Stimulated activated CD4-positive, alpha-beta T cell treated with anti-CD3 and anti-CD28 coated beads, TNF-alpha, amount 100 ng/mL, for 24 hours (primary cell): ENCODE data around the gene ZNF420.
A peak's percentile ranks its signal among the peaks of the same experiment; 100 is the strongest.

Experiments used
- DNase-seq, 3 experiments: peaks; one replicate each; pipeline ENCODE4 v3.0.0-alpha.2; 2020; ENCODE audit warnings: low read depth in 3 of 3

The ZNF420 gene

GRCh38 chr19:37148214-37148613, 70.0 kb downstream of the ZNF420 start:
- DNase-seq: no peak

GRCh38 chr19:37160153-37160552, 81.9 kb downstream of the ZNF420 start:
- no peak for DNase-seq

GRCh38 chr19:37165635-37166034, 87.4 kb downstream of the ZNF420 start:
- no peak for DNase-seq

GRCh38 chr19:37172368-37173366, 94.4 kb downstream of the ZNF420 start, which contains the start of gene ZNF585A:
TSS of gene ZNF585A (minus strand) at chr19:37172695. CDS start at chr19:37169910, 2,785 bp downstream.
- peak; percentile 77 to 85 (median 83) for DNase-seq
